A549 (cell line): ENCODE measurements around the gene PI4K2B. TPM values are rescaled to one million over a fixed set of nuclear protein-coding genes. Genes with fewer than 3 reads are reported as not detected.
A peak's percentile ranks its signal among the peaks of the same experiment; 100 is the strongest.

Source experiments
- ATAC-seq, 2 experiments: fragments of 200-7000 bp in 1 of 2; fragments of >200 bp in 1 of 2; cut with Nextera tagmentation in 1 of 2; cut with Tn5 transposase in 1 of 2; 3 replicates each; pipeline versions ENCODE4 v1.8.0 to v1.9.1; 2018 to 2020; ENCODE audit warnings: mild to moderate bottlenecking in 1 of 2, moderate library complexity in 1 of 2
- CTCF ChIA-PET: fragments of 300-600 bp; sonication (Branson Sonifier 250); formaldehyde crosslinking; extraction: SDS; loops from one replicate; lab custom pipeline; 2021; ENCODE audit warnings: antibody characterized with exemption, inconsistent platforms; lab: Yijun Ruan, JAX
- POLR2A ChIA-PET: fragments of 350-600 bp; formaldehyde crosslinking; extraction: SDS; loops from one replicate; lab custom pipeline; 2021; ENCODE audit warnings: antibody characterized with exemption, inconsistent platforms; lab: Yijun Ruan, JAX
- DNase-seq, 2 experiments: peaks; one replicate each; pipeline versions ENCODE4 v3.0.0 to v3.0.0-alpha.2; 2011 to 2016; ENCODE audit warnings: low read depth in 1 of 2, low spot score in 1 of 2
- FAIRE-seq: peaks from 2 replicates; lab custom pipeline; 2011; peaks lifted over from hg19 to GRCh38; lab: Jason Lieb, UNC
- H3K27ac ChIP-seq, 2 experiments: fragments of >200 bp; sonication (Bioruptor Twin); formaldehyde crosslinking; 3 replicates each; pipeline ENCODE4 v1.5.1; 2016 to 2017
- H3K4me1 ChIP-seq: fragments of >200 bp; sonication (Bioruptor Twin); formaldehyde crosslinking; 3 replicates; pipeline ENCODE4 v1.6.1; 2016
- H3K4me2 ChIP-seq: fragments of >200 bp; sonication (Bioruptor Twin); formaldehyde crosslinking; 3 replicates; pipeline ENCODE4 v1.6.1; 2016
- H3K4me3 ChIP-seq: fragments of >200 bp; sonication (Bioruptor Twin); formaldehyde crosslinking; 3 replicates; pipeline ENCODE4 v1.5.1; 2016
- H3K9me3 ChIP-seq: fragments of >200 bp; sonication (Bioruptor Twin); formaldehyde crosslinking; 3 replicates; pipeline ENCODE4 v1.6.1; 2016
- ATOH8 ChIP-seq: fragments of 250-450 bp; sonication (Bioruptor Pico); IDR thresholded peaks from 2 replicates; pipeline ENCODE4 v1.5.0; 2020; ENCODE audit warnings: low read depth, mild to moderate bottlenecking, moderate library complexity
- CBX8 ChIP-seq: fragments of 200-600 bp; sonication (generic); IDR thresholded peaks from 2 replicates; pipeline ENCODE4 v1.6.1; 2016
- CHD4 ChIP-seq: fragments of 200-600 bp; sonication (generic); IDR thresholded peaks from 2 replicates; pipeline ENCODE4 v1.6.1; 2016; ENCODE audit warnings: antibody characterized with exemption, mild to moderate bottlenecking, borderline replicate concordance
- EHF ChIP-seq: fragments of 250-450 bp; sonication (Bioruptor Pico); IDR thresholded peaks from 2 replicates; pipeline ENCODE4 v1.5.0; 2020; ENCODE audit warnings: mild to moderate bottlenecking
- EHMT2 ChIP-seq: fragments of 200-600 bp; sonication (generic); IDR thresholded peaks from 2 replicates; pipeline ENCODE4 v1.6.1; 2016; ENCODE audit warnings: antibody characterized with exemption, low read depth, mild to moderate bottlenecking, moderate library complexity
- ELK1 ChIP-seq: fragments of 150-350 bp; IDR thresholded peaks from 2 replicates; pipeline ENCODE4 v1.6.1; 2014; ENCODE audit warnings: low read depth, mild to moderate bottlenecking, low read length
- EP300 ChIP-seq, 2 experiments: fragments of >200 bp; sonication (Bioruptor Twin); formaldehyde crosslinking; IDR thresholded peaks; 2 replicates in 1 of 2; 3 replicates in 1 of 2; pipeline ENCODE4 v1.6.1; 2016 to 2017
- FOXS1 ChIP-seq: fragments of 250-450 bp; sonication (Bioruptor Pico); IDR thresholded peaks from 2 replicates; pipeline ENCODE4 v1.5.0; 2020; ENCODE audit warnings: mild to moderate bottlenecking, moderate library complexity
- HMGXB4 ChIP-seq: fragments of 250-450 bp; sonication (Bioruptor Pico); IDR thresholded peaks from 2 replicates; pipeline ENCODE4 v1.5.0; 2021; ENCODE audit warnings: mild to moderate bottlenecking, moderate library complexity, borderline replicate concordance
- JUNB ChIP-seq: fragments of >200 bp; sonication (Bioruptor Twin); formaldehyde crosslinking; IDR thresholded peaks from 2 replicates; pipeline ENCODE4 v1.6.1; 2016
- KDM5A ChIP-seq: fragments of 200-600 bp; sonication (generic); IDR thresholded peaks from 2 replicates; pipeline ENCODE4 v1.6.1; 2016; ENCODE audit warnings: antibody characterized with exemption, mild to moderate bottlenecking
- MAFK ChIP-seq: fragments of 450-650 bp; IDR thresholded peaks from 2 replicates; pipeline ENCODE4 v1.6.1; 2014; ENCODE audit not compliant: partially characterized antibody
- MAX ChIP-seq: IDR thresholded peaks from 2 replicates; pipeline ENCODE4 v1.6.1; 2012
- MYC ChIP-seq: IDR thresholded peaks from 2 replicates; pipeline ENCODE4 v1.6.1; 2012; ENCODE audit warnings: mild to moderate bottlenecking, inconsistent platforms, low read length, improper control_type of control experiment, borderline replicate concordance
- PBX3 ChIP-seq: IDR thresholded peaks from 2 replicates; pipeline ENCODE4 v1.6.1; 2012
- PHF8 ChIP-seq: fragments of 200-600 bp; sonication (generic); IDR thresholded peaks from 2 replicates; pipeline ENCODE4 v1.6.1; 2016; ENCODE audit warnings: low read depth, mild to moderate bottlenecking, antibody characterized with exemption, moderate library complexity, borderline replicate concordance
- POLR2AphosphoS2 ChIP-seq: conservative IDR thresholded peaks from 2 replicates; pipeline ENCODE4 v1.6.1; 2012; ENCODE audit warnings: low read length, improper control_type of control experiment, inconsistent platforms
- RAD21 ChIP-seq, 2 experiments: fragments of >200 bp in 1 of 2; sonication (Bioruptor Twin) in 1 of 2; formaldehyde crosslinking in 1 of 2; IDR thresholded peaks in 1 of 2; conservative IDR thresholded peaks in 1 of 2; 2 replicates in 1 of 2; 3 replicates in 1 of 2; pipeline ENCODE4 v1.6.1; 2012 to 2018; ENCODE audit warnings: inconsistent platforms in 1 of 2
- USF2 ChIP-seq: fragments of 450-650 bp; IDR thresholded peaks from 2 replicates; pipeline ENCODE4 v1.6.1; 2014; ENCODE audit warnings: antibody characterized with exemption
- WGBS: methylation state at CpG from one replicate; pipeline ENCODE4 v1.1.6; 2017; ENCODE audit errors: missing lambda C conversion rate; 5-methylcytosine and 5-hydroxymethylcytosine counted together
- polyA plus RNA-seq, 4 experiments: library from polyadenylated mRNA; depleted of rRNA in 3 of 4; stranded (reverse); fragments of >200 nt; fragmentation: RNase III in 1 of 4; extraction: RNeasy Plus Mini Kit Qiagen cat#74134 plus additional on column Dnase treatment in 1 of 4; gene quantifications; 2 replicates in 3 of 4; 3 replicates in 1 of 4; pipeline ENCODE4 v1.2.3, GENCODE V29; 2011 to 2017

Gene PI4K2B
- polyA plus RNA-seq, 2 of the 4 experiments (the other 2 are of a cell fraction): 7.7 to 8.4 TPM

GRCh38 chr4:25303578-25303977, 69.7 kb downstream of the PI4K2B start:
- Histone ChIP-seq H3K9me3 (no peaks in the 10 kb centered on the region), H3K27ac (no peak overlapping the region), H3K4me2 (no peak overlapping the region), H3K4me1 (no peaks in the 10 kb centered on the region), H3K4me3 (no peak overlapping the region)
- DNase-seq: no peak
- TF ChIP-seq CHD4 (no peak), MAFK (peak; percentile 61)
- ChIA-PET CTCF (interaction anchor here (0.8 kb wide), 1 partner anchor 9 kb away, joined by 7 read pairs; the partner anchor contains the start of gene ZCCHC4), POLR2A (no interaction called here)
- WGBS: 24% methylated on average over 2 of the region's 3 CpGs
- FAIRE-seq: no peak
- no peak for ATAC-seq

- ChIA-PET CTCF (no interaction called here), POLR2A (no interaction called here)
- FAIRE-seq (no peak), DNase-seq (no peak), ATAC-seq (no peak)
- 70% methylated on average over 4 of the region's 4 CpGs for WGBS
- Histone ChIP-seq H3K4me3 (no peak overlapping the region), H3K9me3 (no peaks in the 10 kb centered on the region), H3K4me1 (no peaks in the 10 kb centered on the region), H3K27ac (no peak overlapping the region), H3K4me2 (no peak overlapping the region)
- TF ChIP-seq RAD21 (conservative IDR thresholded peaks at IDR 0.05 in 1 of 2, IDR thresholded peaks at IDR 0.05 in 1 of 2) (no peak), MAX (no peak), ELK1 (no peak), EHF (CRISPR knock-in tag) (no peak), PBX3 (no peak), ATOH8 (no peak)
Measured at GRCh38 chr4:25306518-25307057, 72.8 kb downstream of the PI4K2B start.

- ATAC-seq (no peak), FAIRE-seq (no peak)
- CTCF ChIA-PET: no interaction called here
Measured at GRCh38 chr4:25307596-25307995, 73.8 kb downstream of the PI4K2B start.

More at GRCh38 chr4:25307596-25307995, 73.8 kb downstream of the PI4K2B start:
- POLR2A ChIA-PET: no interaction called here
- TF ChIP-seq USF2: no peak
- no peak for TF ChIP-seq EP300 (IDR thresholded peaks at IDR 0.05)
- TF ChIP-seq HMGXB4: no peak
- TF ChIP-seq MYC: no peak
- TF ChIP-seq FOXS1 (CRISPR knock-in tag): no peak
- TF ChIP-seq EHF (CRISPR knock-in tag): no peak
- TF ChIP-seq JUNB: no peak
- TF ChIP-seq KDM5A: no peak
- TF ChIP-seq EHMT2: no peak
- TF ChIP-seq PHF8: no peak
- TF ChIP-seq CBX8: no peak
- TF ChIP-seq POLR2AphosphoS2: no peak
- TF ChIP-seq, all 56 proteins: peak for 0
- 54% methylated on average over 7 of the region's 7 CpGs for WGBS
- Histone ChIP-seq H3K4me2 (no peak overlapping the region), H3K27ac (no peak overlapping the region), H3K9me3 (no peaks in the 10 kb centered on the region), H3K4me3 (no peak overlapping the region), H3K4me1 (no peaks in the 10 kb centered on the region)
- DNase-seq: no peak
